ENCODE data around the gene RASA3.

Gene RASA3

GRCh38 chr13:113945857-113946408 lies 186.5 kb downstream of the RASA3 start:
- DNase-seq = no peak

GRCh38 chr13:113943821-113944565 lies 188.4 kb downstream of the RASA3 start:
- no peak for DNase-seq

- no peak for DNase-seq
Observed at GRCh38 chr13:113942591-113943103, 189.8 kb downstream of the RASA3 start.

- no peak for DNase-seq
Observed at GRCh38 chr13:113941571-113942191, 190.7 kb downstream of the RASA3 start.

GRCh38 chr13:113939944-113940297 lies 192.5 kb downstream of the RASA3 start:
- no peak for DNase-seq

GRCh38 chr13:113939129-113939943 lies 193.1 kb downstream of the RASA3 start:
- DNase-seq = no peak

GRCh38 chr13:113938716-113939115 lies 193.7 kb downstream of the RASA3 start:
- no peak for DNase-seq

GRCh38 chr13:113938246-113938645 lies 194.2 kb downstream of the RASA3 start:
- DNase-seq = no peak

- no peak for DNase-seq
Observed at GRCh38 chr13:113937527-113938180, 194.8 kb downstream of the RASA3 start.

GRCh38 chr13:113937073-113937472 lies 195.3 kb downstream of the RASA3 start:
- DNase-seq = no peak

GRCh38 chr13:113936166-113936965 lies 196.1 kb downstream of the RASA3 start:
- DNase-seq = no peak

- peak; percentile 79 for DNase-seq
Observed at GRCh38 chr13:113935001-113935844, 197.2 kb downstream of the RASA3 start.

- DNase-seq = no peak
Observed at GRCh38 chr13:113934576-113934975, 197.8 kb downstream of the RASA3 start.

GRCh38 chr13:113933901-113934300 lies 198.5 kb downstream of the RASA3 start:
- DNase-seq = no peak

- no peak for DNase-seq
Observed at GRCh38 chr13:113931841-113932459, 200.5 kb downstream of the RASA3 start.

GRCh38 chr13:113930671-113931637 lies 201.5 kb downstream of the RASA3 start:
- DNase-seq = no peak

GRCh38 chr13:113929628-113930615 lies 202.5 kb downstream of the RASA3 start:
- DNase-seq = no peak

Data from NCI-H748 treated with DMSO at 0.1 percent for 48 hours (cell line).